GM12878 (cell line): ENCODE data around the gene CACNA1E. TPM values are rescaled to one million over a fixed set of nuclear protein-coding genes. Genes with fewer than 3 reads are reported as not detected.

ENCODE experiments used
- BCL11A ChIP-seq: IDR thresholded peaks from 2 replicates; pipeline ENCODE4 v1.6.1; 2011; ENCODE audit warnings: low read depth, low read length
- BHLHE40 ChIP-seq, 2 experiments: fragments of 450-650 bp in 1 of 2; IDR thresholded peaks; 2 replicates each; pipeline ENCODE4 v1.6.1; 2011 to 2017; ENCODE audit warnings: low read depth in 2 of 2, borderline replicate concordance in 1 of 2, improper control_type of control experiment in 1 of 2, low read length in 1 of 2, mild to moderate bottlenecking in 1 of 2
- BMI1 ChIP-seq: fragments of 450-650 bp; IDR thresholded peaks from 2 replicates; pipeline ENCODE4 v1.6.1; 2016; ENCODE audit warnings: mild to moderate bottlenecking, moderate library complexity, borderline replicate concordance
- BRCA1 ChIP-seq: IDR thresholded peaks from 2 replicates; pipeline ENCODE4 v1.6.1; 2011; ENCODE audit warnings: low read depth, low read length, improper control_type of control experiment
- CBFB ChIP-seq: IDR thresholded peaks from 2 replicates; pipeline ENCODE4 v1.6.1; 2016; ENCODE audit warnings: antibody characterized with exemption, low read depth
- CEBPB ChIP-seq, 2 experiments: fragments of 150-350 bp in 1 of 2; IDR thresholded peaks; 2 replicates each; pipeline ENCODE4 v1.6.1; 2012 to 2014; ENCODE audit warnings: low read depth in 2 of 2, low read length in 2 of 2, borderline replicate concordance in 1 of 2, inconsistent platforms in 1 of 2
- EED ChIP-seq: sonication (generic); IDR thresholded peaks from 2 replicates; pipeline ENCODE4 v1.6.1; 2016; ENCODE audit warnings: antibody characterized with exemption, low read depth
- FOXK2 ChIP-seq: fragments of 450-650 bp; IDR thresholded peaks from 2 replicates; pipeline ENCODE4 v1.6.1; 2017; ENCODE audit warnings: mild to moderate bottlenecking, moderate library complexity
- IKZF2 ChIP-seq, 2 experiments: fragments of 450-650 bp; IDR thresholded peaks; 2 replicates each; pipeline ENCODE4 v1.6.1; 2017; ENCODE audit warnings: mild to moderate bottlenecking in 2 of 2, moderate library complexity in 2 of 2
- KDM1A ChIP-seq: fragments of 200-600 bp; sonication (generic); IDR thresholded peaks from 2 replicates; pipeline ENCODE4 v1.6.1; 2016; ENCODE audit warnings: borderline replicate concordance
- MEF2A ChIP-seq: IDR thresholded peaks from 2 replicates; pipeline ENCODE4 v1.6.1; 2011; ENCODE audit warnings: low read depth, mild to moderate bottlenecking, low read length, moderate library complexity; ENCODE audit not compliant: insufficient read depth
- MYC ChIP-seq: IDR thresholded peaks from 2 replicates; pipeline ENCODE4 v1.6.1; 2011; ENCODE audit warnings: mild to moderate bottlenecking, low read length, moderate library complexity, inconsistent platforms; ENCODE audit not compliant: insufficient read depth, insufficient replicate concordance, insufficient read length, severe bottlenecking
- NR2C1 ChIP-seq: fragments of 450-650 bp; IDR thresholded peaks from 2 replicates; pipeline ENCODE4 v1.6.1; 2017; ENCODE audit warnings: antibody characterized with exemption, mild to moderate bottlenecking, moderate library complexity
- NR2F1 ChIP-seq: fragments of 450-650 bp; conservative IDR thresholded peaks from 2 replicates; pipeline ENCODE4 v1.6.1; 2017; ENCODE audit warnings: mild to moderate bottlenecking
- PML ChIP-seq: IDR thresholded peaks from 2 replicates; pipeline ENCODE4 v1.6.1; 2012; ENCODE audit warnings: low read length, inconsistent platforms
- REST ChIP-seq: IDR thresholded peaks from 2 replicates; pipeline ENCODE4 v1.6.1; 2012; ENCODE audit warnings: mild to moderate bottlenecking, low read depth, low read length
- SMAD5 ChIP-seq: IDR thresholded peaks from 2 replicates; pipeline ENCODE4 v1.6.1; 2016; ENCODE audit warnings: antibody characterized with exemption, low read depth
- SP1 ChIP-seq: IDR thresholded peaks from one replicate; pipeline ENCODE4 v1.6.1; 2011; ENCODE audit warnings: low read depth, low read length
- SPI1 ChIP-seq: IDR thresholded peaks from 2 replicates; pipeline ENCODE4 v1.6.1; 2011; ENCODE audit warnings: low read depth, mild to moderate bottlenecking, low read length, moderate library complexity, borderline replicate concordance; ENCODE audit not compliant: insufficient read depth
- SREBF2 ChIP-seq: IDR thresholded peaks from 2 replicates; pipeline ENCODE4 v1.6.1; 2012; ENCODE audit warnings: mild to moderate bottlenecking, low read length
- TCF12 ChIP-seq: IDR thresholded peaks from 2 replicates; pipeline ENCODE4 v1.6.1; 2011; ENCODE audit warnings: low read depth, mild to moderate bottlenecking, low read length
- TCF7 ChIP-seq: IDR thresholded peaks from 2 replicates; pipeline ENCODE4 v1.6.1; 2014; ENCODE audit warnings: antibody characterized with exemption, borderline replicate concordance
- ZBTB40 ChIP-seq: fragments of 450-650 bp; IDR thresholded peaks from 2 replicates; pipeline ENCODE4 v1.6.1; 2016; ENCODE audit warnings: mild to moderate bottlenecking, moderate library complexity, borderline replicate concordance
- polyA plus RNA-seq, 11 experiments: library from polyadenylated mRNA; depleted of rRNA in 4 of 11; unstranded in 6 of 11; stranded (reverse) in 5 of 11; fragments of >200 nt; fragmentation: Nextera tagmentation in 4 of 11; fragmentation: Illumina TruSeq in 1 of 11; extraction: Ambion mirVana in 4 of 11; extraction: Trizol in 1 of 11; gene quantifications; 1 replicate in 1 of 11; 2 replicates in 10 of 11; pipeline versions ENCODE4 v1.2.1 to v1.2.3, GENCODE V29; 2011 to 2016; ENCODE audit warnings: inconsistent platforms in 2 of 11, missing spikeins in 2 of 11, low read depth in 1 of 11
- total RNA-seq, 4 experiments: library from RNA; depleted of rRNA in 3 of 4; stranded (reverse); fragments of >200 nt in 3 of 4; fragmentation: Illumina TruSeq in 1 of 4; extraction: Trizol in 1 of 4; gene quantifications; 2 replicates each; pipeline versions ENCODE4 v1.2.1 to v1.2.3, GENCODE V29; 2013 to 2021
- TF ChIP-seq, protein P1 (sequence below): IDR thresholded peaks from 2 replicates; pipeline ENCODE4 v1.6.1; 2012; ENCODE audit warnings: low read depth, low read length, improper control_type of control experiment

Gene CACNA1E
- total and polyA plus RNA-seq, 10 of the 15 experiments (the other 5 are each of a cell fraction or from before 2014, with no cell fraction given) = 0.57 to 22.0 (median 8.5) TPM

DNA sequence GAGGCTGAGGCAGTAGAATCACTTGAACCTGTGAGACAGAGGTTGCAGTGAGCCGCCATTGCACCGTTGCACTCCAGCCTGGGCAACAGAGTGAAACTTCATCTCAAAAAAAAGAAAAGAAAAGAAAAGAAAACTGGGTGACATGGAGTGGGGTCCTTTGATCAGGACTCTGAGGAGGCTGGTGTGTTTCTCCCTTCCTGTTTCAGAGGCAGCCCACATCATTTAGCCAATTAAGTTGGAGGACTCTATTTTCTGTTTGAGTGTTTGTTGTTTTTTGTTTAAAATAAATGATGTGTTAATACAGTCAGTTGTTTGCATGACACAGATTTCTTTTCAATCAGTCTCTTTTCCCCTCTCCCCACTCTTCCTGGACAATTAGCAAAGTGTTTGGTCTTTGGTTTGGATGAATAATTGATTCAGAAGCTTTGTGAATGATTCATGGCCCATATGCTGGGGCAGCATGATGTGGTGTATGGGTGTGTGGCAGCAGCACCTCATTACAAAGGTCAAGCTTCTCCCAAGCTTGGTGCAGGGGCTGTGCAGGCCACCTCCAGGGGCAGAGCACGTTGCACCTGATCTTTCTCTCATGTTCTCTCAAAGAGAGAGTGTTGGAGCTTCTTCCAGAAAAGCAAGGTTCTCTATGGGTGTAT lies 48.8 kb downstream of the CACNA1E start (continued):
- no peak for TF ChIP-seq EED
- TF ChIP-seq CEBPB (IDR thresholded peaks at IDR 0.05; ENCODE audit: borderline replicate concordance in 1 of 2, low read depth in 2 of 2, low read length in 2 of 2) = no peak
- peak; percentile 42; the same call in 1 of the 2 replicates for TF ChIP-seq BCL11A
- TF ChIP-seq SPI1 = peak; percentile 14; the same call in 1 of the 2 replicates
- no peak for TF ChIP-seq BMI1
- TF ChIP-seq NR2C1 = no peak
- TF ChIP-seq SP1 = no peak
- TF ChIP-seq, protein P1, sequence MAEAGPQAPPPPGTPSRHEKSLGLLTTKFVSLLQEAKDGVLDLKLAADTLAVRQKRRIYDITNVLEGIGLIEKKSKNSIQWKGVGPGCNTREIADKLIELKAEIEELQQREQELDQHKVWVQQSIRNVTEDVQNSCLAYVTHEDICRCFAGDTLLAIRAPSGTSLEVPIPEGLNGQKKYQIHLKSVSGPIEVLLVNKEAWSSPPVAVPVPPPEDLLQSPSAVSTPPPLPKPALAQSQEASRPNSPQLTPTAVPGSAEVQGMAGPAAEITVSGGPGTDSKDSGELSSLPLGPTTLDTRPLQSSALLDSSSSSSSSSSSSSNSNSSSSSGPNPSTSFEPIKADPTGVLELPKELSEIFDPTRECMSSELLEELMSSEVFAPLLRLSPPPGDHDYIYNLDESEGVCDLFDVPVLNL = no peak
- TF ChIP-seq SREBF2 = no peak
- no peak for TF ChIP-seq PML
- TF ChIP-seq NR2F1 = peak; percentile 58
- 0 out of 4 replicates have a peak, but pooled peaks of 1 of the 2 experiments have one; percentile 10 for TF ChIP-seq BHLHE40 (IDR thresholded peaks at IDR 0.05; ENCODE audit: borderline replicate concordance in 1 of 2, low read depth in 2 of 2, low read length in 1 of 2)
- no peak for TF ChIP-seq TCF12
- no peak for TF ChIP-seq REST
- no peak for TF ChIP-seq FOXK2
- TF ChIP-seq ZBTB40 = no peak
- TF ChIP-seq TCF7 = no peak
- TF ChIP-seq MEF2A = no peak
- TF ChIP-seq CBFB = no peak
- TF ChIP-seq SMAD5 = no peak
- TF ChIP-seq BRCA1 = no peak
- TF ChIP-seq MYC = no peak
- TF ChIP-seq IKZF2 (IDR thresholded peaks at IDR 0.05) = peak in 1 of 2 experiments; percentile 19; a peak in 2 of 4 replicates
- no peak for TF ChIP-seq KDM1A
